K562 (cell line): ENCODE data around the gene PLA2G3. TPM values are rescaled to one million over a fixed set of nuclear protein-coding genes. Genes with fewer than 3 reads are reported as not detected.

Experiments
- ATAC-seq: fragments of 200-7000 bp; cut with Tn5 transposase; 3 replicates; pipeline ENCODE4 v1.9.1; 2020; ENCODE audit warnings: moderate library complexity
- BruUV-seq: library from RNA; stranded (reverse); fragments of 400-500 nt; replicated peaks from 2 replicates; lab custom pipeline; 2021; lab: Mats Ljungman, UMichigan
- CTCF ChIA-PET: fragments of 300-600 bp; formaldehyde crosslinking; extraction: SDS; loops from one replicate; lab custom pipeline; 2021; ENCODE audit warnings: low intra/inter-chr PET ratio; lab: Yijun Ruan, JAX
- POLR2A ChIA-PET: fragments of 300-600, 350-650 bp; sonication (Branson Sonifier 250); formaldehyde crosslinking; extraction: SDS; loops from one replicate; lab custom pipeline; 2021; ENCODE audit warnings: antibody characterized with exemption, inconsistent platforms; lab: Yijun Ruan, JAX
- DNase-seq, 4 experiments: peaks; one replicate each; pipeline versions ENCODE4 v3.0.0 to v3.0.0-alpha.2; 2011 to 2018; ENCODE audit warnings: low spot score in 3 of 4, mixed read lengths in 3 of 4; ENCODE audit errors: extremely low read depth in 1 of 4
- FAIRE-seq: peaks from 2 replicates; lab custom pipeline; 2011; peaks lifted over from hg19 to GRCh38; lab: Jason Lieb, UNC
- H2AFZ ChIP-seq: 2 replicates; pipeline ENCODE4 v1.6.0; 2011; ENCODE audit warnings: low read depth, low read length, control low read depth, inconsistent platforms
- H3K27ac ChIP-seq: fragments of 200-600 bp; 3 replicates; pipeline ENCODE4 v1.8.0; 2011; ENCODE audit warnings: low read depth, mild to moderate bottlenecking, control low read depth, inconsistent platforms, low read length, moderate library complexity, mixed read lengths; ENCODE audit errors: extremely low read depth
- H3K27me3 ChIP-seq, 2 experiments: fragments of 300-600 bp in 1 of 2; 2 replicates in 1 of 2; 3 replicates in 1 of 2; pipeline versions ENCODE4 v1.6.0 to v1.8.0; 2011; ENCODE audit warnings: inconsistent platforms in 2 of 2, low read length in 2 of 2, mild to moderate bottlenecking in 1 of 2, mixed read lengths in 1 of 2, moderate library complexity in 1 of 2; ENCODE audit not compliant: control insufficient read depth in 2 of 2, insufficient read depth in 2 of 2
- H3K36me3 ChIP-seq: fragments of 300-600 bp; 3 replicates; pipeline ENCODE4 v1.8.0; 2011; ENCODE audit warnings: mild to moderate bottlenecking, low read length, inconsistent platforms; ENCODE audit not compliant: control insufficient read depth, insufficient read depth
- H3K4me1 ChIP-seq, 2 experiments: fragments of 200-600 bp in 1 of 2; replicated peaks in 1 of 2; 2 replicates in 1 of 2; 3 replicates in 1 of 2; pipeline versions ENCODE4 v1.5.1 to v1.8.0; 2011; ENCODE audit warnings: inconsistent platforms in 2 of 2, low read length in 2 of 2, mild to moderate bottlenecking in 1 of 2, mixed read lengths in 1 of 2, moderate library complexity in 1 of 2; ENCODE audit not compliant: control insufficient read depth in 2 of 2, insufficient read depth in 2 of 2
- H3K4me2 ChIP-seq: 2 replicates; pipeline ENCODE4 v1.6.1; 2011; ENCODE audit warnings: low read length, control low read depth, inconsistent platforms, mixed read lengths; ENCODE audit not compliant: insufficient read depth
- H3K4me3 ChIP-seq: fragments of 200-600 bp; sonication (generic), shearing (Covaris generic); 2 replicates; pipeline ENCODE4 v1.5.1; 2016; ENCODE audit warnings: control low read depth, inconsistent platforms
- H3K79me2 ChIP-seq: fragments of 200-600 bp; 3 replicates; pipeline ENCODE4 v1.8.0; 2011; ENCODE audit warnings: low read length, inconsistent platforms; ENCODE audit not compliant: control insufficient read depth, insufficient read depth
- H3K9ac ChIP-seq, 2 experiments: 2 replicates each; pipeline versions ENCODE4 v1.6.0 to v1.6.1; 2011; ENCODE audit warnings: low read depth in 2 of 2, low read length in 2 of 2, control low read depth in 1 of 2, inconsistent platforms in 1 of 2, mild to moderate bottlenecking in 1 of 2, mixed read lengths in 1 of 2; ENCODE audit not compliant: insufficient read depth in 1 of 2
- H3K9me1 ChIP-seq: one replicate; pipeline ENCODE4 v1.6.0; 2011; ENCODE audit warnings: inconsistent platforms, mild to moderate bottlenecking, low read length, moderate library complexity; ENCODE audit not compliant: control insufficient read depth, insufficient read depth
- H3K9me3 ChIP-seq: replicated peaks from 2 replicates; pipeline ENCODE4 v1.5.1; 2011; ENCODE audit warnings: low read depth, low read length, inconsistent platforms; ENCODE audit not compliant: control insufficient read depth, insufficient read depth
- H4K20me1 ChIP-seq: replicated peaks from 2 replicates; pipeline ENCODE4 v1.6.1; 2011; ENCODE audit warnings: low read length, inconsistent platforms, mixed read lengths; ENCODE audit not compliant: control insufficient read depth, insufficient read depth
- NR0B1 ChIP-seq: fragments of 450-650 bp; IDR thresholded peaks from one replicate; pipeline ENCODE4 v1.6.1; 2018; ENCODE audit warnings: mild to moderate bottlenecking, moderate library complexity; ENCODE audit not compliant: partially characterized antibody
- ZNF212 ChIP-seq: fragments of 450-650 bp; formaldehyde crosslinking; IDR thresholded peaks from 2 replicates; pipeline ENCODE4 v1.4.0; 2020; ENCODE audit warnings: mild to moderate bottlenecking
- ZNF740 ChIP-seq, 3 experiments: fragments of 200-800 bp in 1 of 3; sonication (Bioruptor generic) in 1 of 3; sonication (generic) in 1 of 3; formaldehyde crosslinking in 1 of 3; IDR thresholded peaks; 2 replicates each; pipeline versions ENCODE4 v1.6.1 to v1.8.0; 2016 to 2022; ENCODE audit warnings: mild to moderate bottlenecking in 2 of 3, missing compliant biosample characterization in 2 of 3, missing genetic modification characterization in 2 of 3, missing genetic modification reagents in 1 of 3
- WGBS: fragments of 100-300 bp; shearing (Covaris generic); methylation state at CpG from one replicate; pipeline ENCODE4 v1.1.6; 2016; ENCODE audit warnings: low coverage, mixed read lengths; ENCODE audit not compliant: insufficient coverage; ENCODE audit errors: missing lambda C conversion rate; 5-methylcytosine and 5-hydroxymethylcytosine counted together
- in situ Hi-C: fragments of 300-500 bp; cut with MboI; formaldehyde crosslinking; loops from 4 replicates; pipeline ENCODE4 v1.15.0; 2018; ENCODE audit warnings: inconsistent platforms, mixed read lengths
- intact Hi-C: fragments of 100-400 bp; cut with micrococcal nuclease; formaldehyde crosslinking; loops from 2 replicates; pipeline ENCODE4 v1.14.2; 2022
- polyA plus RNA-seq, 8 experiments: library from polyadenylated mRNA; depleted of rRNA in 4 of 8; stranded (reverse) in 5 of 8; unstranded in 3 of 8; fragments of >200 nt; fragmentation: Nextera tagmentation in 2 of 8; fragmentation: Illumina TruSeq in 1 of 8; extraction: Ambion mirVana in 2 of 8; extraction: Trizol in 1 of 8; gene quantifications; 2 replicates each; pipeline versions ENCODE4 v1.2.1 to v1.2.3, GENCODE V29; 2011 to 2014; ENCODE audit warnings: inconsistent platforms in 1 of 8, missing spikeins in 1 of 8
- total RNA-seq, 7 experiments: library from RNA; depleted of rRNA in 6 of 7; stranded (reverse); fragments of >200 nt in 6 of 7; fragmentation: Illumina TruSeq in 2 of 7; extraction: Trizol in 2 of 7; gene quantifications; 2 replicates each; pipeline versions ENCODE4 v1.2.1 to v1.2.3, GENCODE V29; 2011 to 2021; ENCODE audit warnings: low replicate concordance in 1 of 7
- TF ChIP-seq, protein P1 (sequence below), 3 experiments: IDR thresholded peaks in 2 of 3; conservative IDR thresholded peaks in 1 of 3; 2 replicates each; pipeline ENCODE4 v1.5.1; 2011 to 2012; ENCODE audit warnings: low read length in 3 of 3, mild to moderate bottlenecking in 3 of 3, control low read depth in 2 of 3, improper control_type of control experiment in 1 of 3, inconsistent platforms in 1 of 3, low read depth in 1 of 3, mixed read lengths in 1 of 3, moderate library complexity in 1 of 3; ENCODE audit not compliant: insufficient read depth in 2 of 3

The PLA2G3 gene
- total and polyA plus RNA-seq, 9 of the 15 experiments (the other 6 are each of a cell fraction or from before 2014, with no cell fraction given), result 0.18 to 1.4 (median 0.64) TPM

DNA sequence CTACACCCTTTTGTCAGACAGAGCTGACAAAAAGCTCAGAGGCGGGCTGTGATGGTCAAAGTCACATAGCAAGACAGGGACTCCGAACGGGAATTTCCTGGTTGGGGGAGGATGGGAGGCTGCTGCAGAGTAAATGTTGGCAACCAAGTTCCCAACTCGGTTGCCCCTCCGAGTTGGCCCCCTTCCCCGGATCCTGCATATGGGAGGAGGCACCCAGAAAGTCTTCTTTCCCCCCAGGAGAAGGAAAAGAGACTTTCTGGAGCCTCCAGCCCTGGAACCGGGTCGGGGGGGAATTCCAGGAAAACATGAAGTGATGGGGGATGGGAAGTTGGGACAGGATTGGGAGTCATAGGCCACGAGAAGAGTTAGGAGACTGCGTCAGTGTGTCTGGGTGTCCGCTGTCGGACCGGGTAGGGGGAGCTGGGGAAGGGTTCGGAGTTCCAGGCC, 33.6 kb downstream of the PLA2G3 start (continued):
- TF ChIP-seq ZNF740 (CRISPR knock-in tag; IDR thresholded peaks at IDR 0.05) (0 out of 2 replicates have a peak, but pooled peaks have one; percentile 30), ZNF740 (tag; IDR thresholded peaks at IDR 0.05) (no peak)

DNA sequence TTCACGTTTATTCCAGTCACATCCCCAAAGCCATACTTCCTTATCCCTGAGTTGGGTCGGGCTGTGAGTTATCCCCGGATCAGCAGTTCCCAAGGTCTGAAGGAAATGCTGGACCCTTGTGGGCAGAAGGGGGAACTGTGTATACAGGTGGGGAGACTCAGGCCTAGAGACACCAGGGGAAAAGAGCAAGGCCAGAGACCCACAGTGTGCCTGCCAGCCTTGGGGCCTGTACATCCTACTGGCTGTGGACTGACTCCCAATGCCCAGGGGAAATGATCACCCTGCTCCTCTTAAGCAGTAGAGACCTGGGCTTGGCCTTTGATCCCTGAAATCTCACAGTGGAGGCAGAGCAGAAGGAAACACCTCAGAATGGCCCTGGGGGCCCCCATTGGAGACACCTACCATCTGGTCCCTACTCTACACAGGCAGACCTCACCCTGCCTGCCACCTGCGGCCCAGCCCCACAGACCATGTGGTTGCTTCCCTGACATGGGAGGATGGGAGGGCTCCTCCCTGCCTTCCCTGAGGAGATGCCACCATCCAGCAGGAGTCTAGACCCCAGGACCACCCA, 34.2 kb downstream of the PLA2G3 start:
- Histone ChIP-seq H3K27ac (no peak overlapping the region), H3K9me1 (no peaks in the 10 kb centered on the region), H3K36me3 (peaks cover under 1% of the 10 kb centered on the region; the same call in 1 of the 3 replicates), H3K4me1 (peaks cover 8 to 17% of the 10 kb centered on the region in 2 experiments; a peak in 4 of 5 replicates), H3K4me2 (no peak overlapping the region), H3K4me3 (no peak overlapping the region), H3K9me3 (no peaks in the 10 kb centered on the region), H4K20me1 (no peaks in the 10 kb centered on the region), H2AFZ (no peak overlapping the region), H3K27me3 (no peaks in the 10 kb centered on the region), H3K9ac (no peak overlapping the region), H3K79me2 (no peaks in the 10 kb centered on the region)
- CTCF ChIA-PET, result no interaction called here
- TF ChIP-seq ZNF212 (CRISPR knock-in tag), result no peak
- no peak for TF ChIP-seq NR0B1
- TF ChIP-seq, protein P1, sequence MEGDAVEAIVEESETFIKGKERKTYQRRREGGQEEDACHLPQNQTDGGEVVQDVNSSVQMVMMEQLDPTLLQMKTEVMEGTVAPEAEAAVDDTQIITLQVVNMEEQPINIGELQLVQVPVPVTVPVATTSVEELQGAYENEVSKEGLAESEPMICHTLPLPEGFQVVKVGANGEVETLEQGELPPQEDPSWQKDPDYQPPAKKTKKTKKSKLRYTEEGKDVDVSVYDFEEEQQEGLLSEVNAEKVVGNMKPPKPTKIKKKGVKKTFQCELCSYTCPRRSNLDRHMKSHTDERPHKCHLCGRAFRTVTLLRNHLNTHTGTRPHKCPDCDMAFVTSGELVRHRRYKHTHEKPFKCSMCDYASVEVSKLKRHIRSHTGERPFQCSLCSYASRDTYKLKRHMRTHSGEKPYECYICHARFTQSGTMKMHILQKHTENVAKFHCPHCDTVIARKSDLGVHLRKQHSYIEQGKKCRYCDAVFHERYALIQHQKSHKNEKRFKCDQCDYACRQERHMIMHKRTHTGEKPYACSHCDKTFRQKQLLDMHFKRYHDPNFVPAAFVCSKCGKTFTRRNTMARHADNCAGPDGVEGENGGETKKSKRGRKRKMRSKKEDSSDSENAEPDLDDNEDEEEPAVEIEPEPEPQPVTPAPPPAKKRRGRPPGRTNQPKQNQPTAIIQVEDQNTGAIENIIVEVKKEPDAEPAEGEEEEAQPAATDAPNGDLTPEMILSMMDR (IDR thresholded peaks at IDR 0.05 in 2 of 3, conservative IDR thresholded peaks at IDR 0.05 in 1 of 3; ENCODE audit: insufficient read depth in 2 of 3, low read depth in 1 of 3, low read length in 3 of 3), result 0 out of 6 replicates have a peak, but pooled peaks of 1 of the 3 experiments have one; percentile 1
- in situ Hi-C loops (no loop called here), intact Hi-C loops (loop anchor here (2.0 kb wide), 1 partner anchor 43 kb away; no protein-coding TSS in a partner anchor)
- ATAC-seq (no peak), FAIRE-seq (no peak), DNase-seq (no peak)
- 55% methylated on average over 4 of the region's 4 CpGs for WGBS
- POLR2A ChIA-PET, result interaction anchor here (0.7 to 4.4 kb wide), 2 partner anchors 22 to 24 kb away, joined by 5 to 18 read pairs; no protein-coding TSS in a partner anchor
- BruUV-seq, result TSS peak; percentile 63
